Stimulated activated CD4-positive, alpha-beta T cell treated with anti-CD3 and anti-CD28 coated beads, Interleukin-1b, Interleukin-23, amount 100 ng/mL, for 4 hours (primary cell): ENCODE measurements around the gene MAP3K7CL.
"Not testable (repeated sequence)": the region's sequence is repeated elsewhere in the genome, so short reads cannot be mapped to it uniquely, and the experiment has no call there.

ENCODE experiments used
- DNase-seq, 2 donors: peaks; one replicate each; pipeline ENCODE4 v3.0.0-alpha.2; 2020; ENCODE audit warnings: low read depth in 2 of 2

Gene MAP3K7CL

GRCh38 chr21:29167481-29167880 lies 37.0 kb downstream of the MAP3K7CL start:
- DNase-seq = not testable (repeated sequence)

DNA sequence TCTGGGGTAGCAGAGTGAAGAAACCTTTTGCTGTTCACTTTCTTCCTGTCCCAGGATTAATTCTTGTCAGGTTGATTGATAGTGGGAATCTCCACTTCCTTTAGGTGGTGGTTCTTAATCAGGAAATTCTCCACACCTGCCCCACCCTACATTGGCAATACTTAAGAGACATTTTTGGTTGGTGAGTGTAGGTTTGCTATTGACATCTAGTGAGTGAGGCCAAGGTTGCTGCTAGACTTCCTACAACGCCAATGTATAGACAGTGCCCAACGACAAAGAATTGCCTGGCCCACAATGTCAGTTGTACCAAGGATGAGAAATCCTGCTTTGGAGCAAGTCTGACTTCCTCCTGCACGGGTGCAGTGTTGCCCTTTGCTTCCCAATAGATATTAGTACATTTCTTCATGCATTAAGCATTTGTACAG lies 38.5 kb downstream of the MAP3K7CL start:
- no peak for DNase-seq

- no peak for DNase-seq
Measured at GRCh38 chr21:29170944-29171343, 40.5 kb downstream of the MAP3K7CL start.

- no peak for DNase-seq
Measured at GRCh38 chr21:29172282-29172681, 41.8 kb downstream of the MAP3K7CL start.

DNA sequence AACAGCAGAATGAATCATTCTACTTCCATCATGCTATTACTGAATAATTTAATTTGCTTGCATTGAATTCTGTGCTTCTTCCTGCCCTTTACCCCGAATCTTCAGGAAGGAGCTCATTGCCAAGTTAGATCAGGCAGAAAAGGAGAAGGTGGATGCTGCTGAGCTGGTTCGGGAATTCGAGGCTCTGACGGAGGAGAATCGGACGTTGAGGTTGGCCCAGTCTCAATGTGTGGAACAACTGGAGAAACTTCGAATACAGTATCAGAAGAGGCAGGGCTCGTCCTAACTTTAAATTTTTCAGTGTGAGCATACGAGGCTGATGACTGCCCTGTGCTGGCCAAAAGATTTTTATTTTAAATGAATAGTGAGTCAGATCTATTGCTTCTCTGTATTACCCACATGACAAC lies 44.2 kb downstream of the MAP3K7CL start:
- no peak for DNase-seq

DNA sequence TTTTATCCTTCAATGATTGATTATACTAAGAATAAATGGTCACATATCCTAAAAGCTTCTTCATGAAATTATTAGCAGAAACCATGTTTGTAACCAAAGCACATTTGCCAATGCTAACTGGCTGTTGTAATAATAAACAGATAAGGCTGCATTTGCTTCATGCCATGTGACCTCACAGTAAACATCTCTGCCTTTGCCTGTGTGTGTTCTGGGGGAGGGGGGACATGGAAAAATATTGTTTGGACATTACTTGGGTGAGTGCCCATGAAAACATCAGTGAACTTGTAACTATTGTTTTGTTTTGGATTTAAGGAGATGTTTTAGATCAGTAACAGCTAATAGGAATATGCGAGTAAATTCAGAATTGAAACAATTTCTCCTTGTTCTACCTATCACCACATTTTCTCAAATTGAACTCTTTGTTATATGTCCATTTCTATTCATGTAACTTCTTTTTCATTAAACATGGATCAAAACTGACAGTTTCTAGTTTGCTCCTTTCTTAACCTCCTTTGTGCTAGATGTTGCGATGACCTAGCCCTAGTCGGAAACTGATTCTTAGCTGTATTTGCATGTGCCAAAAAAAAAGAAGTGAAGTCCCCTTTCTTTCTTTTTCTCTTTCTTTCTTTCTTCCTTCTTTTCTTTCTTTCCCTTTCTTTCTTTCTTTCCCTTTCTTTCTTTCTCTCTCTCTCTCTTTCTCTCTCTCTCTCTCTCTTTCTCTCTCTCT lies 45.1 kb downstream of the MAP3K7CL start:
- DNase-seq = no peak

DNA sequence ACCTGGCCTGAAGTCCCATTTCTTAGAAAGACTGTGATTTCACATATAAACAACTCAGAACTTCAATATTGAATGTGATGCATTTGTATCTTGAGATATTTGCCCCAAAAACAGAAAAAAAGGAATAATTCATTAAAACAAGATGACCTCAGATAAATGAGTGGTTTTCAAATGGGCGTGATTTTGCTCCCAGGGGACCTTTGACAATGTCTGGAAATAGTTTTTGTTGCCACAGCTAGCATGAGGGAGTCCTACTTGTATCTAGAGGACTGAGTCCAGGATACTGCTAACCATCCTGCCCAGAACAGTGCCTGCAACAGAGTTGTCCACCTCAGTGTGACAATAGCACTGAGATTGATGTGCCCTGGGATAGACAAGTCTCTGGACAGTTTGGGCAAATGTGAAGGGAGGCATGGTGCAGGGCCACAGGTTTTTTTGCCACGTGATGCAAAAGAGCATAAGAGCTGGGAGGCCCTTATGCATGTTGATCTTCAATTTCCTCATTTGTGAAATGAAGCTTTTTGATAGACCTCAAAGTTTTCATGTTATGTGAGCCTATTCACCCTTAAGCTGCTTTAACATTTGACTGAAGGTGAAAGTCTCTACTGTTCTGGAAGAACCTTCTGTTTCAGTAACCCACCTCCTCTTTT lies 46.2 kb downstream of the MAP3K7CL start:
- no peak for DNase-seq

DNA sequence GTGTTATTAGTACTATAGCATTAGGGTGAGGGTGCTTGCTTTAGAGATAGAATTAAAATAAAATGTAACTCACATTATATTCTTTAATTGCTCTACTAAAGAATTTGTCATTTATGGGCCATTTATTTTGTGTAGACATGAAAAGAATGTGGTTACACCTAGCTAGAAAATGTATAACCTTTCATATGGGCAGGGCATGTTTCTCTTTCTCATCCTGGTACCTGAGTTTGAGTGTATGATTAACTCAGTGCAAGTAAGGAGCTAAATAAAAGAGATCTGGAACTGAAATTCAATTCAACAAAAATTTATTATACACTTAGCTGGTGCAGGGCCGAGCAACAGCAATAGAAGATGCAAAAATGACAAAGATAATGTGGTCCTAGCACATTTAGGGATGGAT lies 47.4 kb downstream of the MAP3K7CL start:
- no peak for DNase-seq

DNA sequence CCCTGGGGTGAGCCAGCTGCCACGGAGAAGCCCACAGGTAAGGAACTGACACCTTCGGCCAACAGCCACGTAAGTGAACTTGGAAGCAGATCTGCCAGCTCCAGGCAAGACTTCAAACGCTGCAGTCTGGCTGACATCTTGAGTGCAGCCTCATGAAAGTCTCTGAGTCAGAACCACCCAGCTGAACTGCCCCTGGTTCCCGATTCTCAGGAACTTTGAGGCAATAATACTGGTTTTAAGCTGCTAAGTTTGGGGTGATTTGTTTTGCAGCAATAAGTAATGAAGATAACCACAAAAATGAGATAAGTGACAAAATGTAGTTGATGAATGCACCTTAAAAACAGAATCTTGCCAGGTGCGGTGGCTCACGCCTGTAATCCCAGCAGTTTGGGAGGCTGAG lies 48.5 kb downstream of the MAP3K7CL start:
- no peak for DNase-seq

DNA sequence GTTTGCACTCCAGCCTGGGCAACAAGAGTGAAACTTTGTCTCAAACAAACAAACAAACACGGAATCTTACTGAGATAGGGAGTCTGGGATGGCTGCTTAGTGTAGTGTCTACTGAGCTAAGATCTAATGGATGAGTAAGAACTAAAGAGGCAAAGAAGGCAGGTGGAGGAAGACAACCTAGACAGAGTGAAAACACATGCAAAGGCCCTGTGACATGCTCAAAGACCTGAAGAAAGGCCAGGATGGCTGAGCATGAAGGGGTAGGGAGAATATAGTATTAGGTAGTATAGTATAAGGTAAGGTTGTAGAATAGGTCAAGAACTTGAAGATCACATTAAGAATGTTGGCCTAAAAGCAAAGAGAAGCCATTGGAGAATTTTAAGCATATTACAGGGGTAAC lies 49.1 kb downstream of the MAP3K7CL start:
- no peak for DNase-seq

DNA sequence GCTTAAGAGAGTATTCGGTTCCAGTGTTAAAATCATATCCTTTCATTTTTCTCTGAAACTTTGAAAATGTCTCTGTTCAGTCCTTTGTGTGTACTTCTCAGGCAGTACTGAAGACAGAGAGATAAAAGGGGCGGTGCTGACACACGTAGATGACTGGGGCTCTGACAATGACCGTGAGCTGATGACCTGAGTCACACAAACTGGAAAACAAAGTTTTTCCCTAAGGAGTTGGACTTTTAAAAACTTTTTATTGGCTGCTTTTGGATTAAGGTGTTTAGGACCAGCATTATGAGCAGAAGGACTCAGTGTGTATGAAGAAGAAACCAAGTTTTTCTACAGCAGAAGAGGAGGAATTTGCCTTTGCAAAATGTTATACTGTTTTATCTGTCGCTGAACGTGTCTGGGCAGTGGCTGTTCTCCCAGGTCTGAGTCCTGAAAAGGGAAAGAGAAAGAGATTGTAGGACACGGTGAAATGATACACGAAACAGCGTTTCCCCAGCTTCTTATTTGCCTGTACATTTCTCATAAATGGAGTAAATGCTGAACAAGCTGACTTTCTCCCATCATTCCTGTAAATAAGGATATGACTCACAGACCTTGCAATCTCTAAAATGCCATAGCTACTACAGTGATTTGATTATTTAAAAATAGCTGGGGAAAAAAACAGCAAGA lies 51.5 kb downstream of the MAP3K7CL start:
- DNase-seq = no peak

DNA sequence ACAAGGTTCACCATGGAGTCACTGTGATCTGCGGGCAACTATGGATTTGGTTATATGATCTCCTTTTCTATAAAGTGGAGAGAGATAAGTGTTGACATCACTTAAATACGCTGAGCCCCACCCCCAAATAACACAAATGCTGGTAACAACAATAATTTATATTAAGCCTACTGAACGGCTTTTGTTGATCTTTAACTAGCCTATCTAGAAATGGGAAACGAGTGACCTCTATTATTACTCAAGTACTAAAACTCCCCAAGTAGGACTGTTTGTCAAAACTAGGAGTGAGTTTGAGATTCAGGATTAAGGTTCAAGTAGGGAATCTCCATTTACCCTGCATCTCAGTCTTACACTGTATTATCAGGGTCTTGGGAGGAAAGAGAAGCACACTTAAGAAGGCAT lies 52.2 kb downstream of the MAP3K7CL start:
- DNase-seq = no peak

GRCh38 chr21:29184037-29184436 lies 53.6 kb downstream of the MAP3K7CL start:
- no peak for DNase-seq

GRCh38 chr21:29185172-29185571 lies 54.7 kb downstream of the MAP3K7CL start:
- no peak for DNase-seq

DNA sequence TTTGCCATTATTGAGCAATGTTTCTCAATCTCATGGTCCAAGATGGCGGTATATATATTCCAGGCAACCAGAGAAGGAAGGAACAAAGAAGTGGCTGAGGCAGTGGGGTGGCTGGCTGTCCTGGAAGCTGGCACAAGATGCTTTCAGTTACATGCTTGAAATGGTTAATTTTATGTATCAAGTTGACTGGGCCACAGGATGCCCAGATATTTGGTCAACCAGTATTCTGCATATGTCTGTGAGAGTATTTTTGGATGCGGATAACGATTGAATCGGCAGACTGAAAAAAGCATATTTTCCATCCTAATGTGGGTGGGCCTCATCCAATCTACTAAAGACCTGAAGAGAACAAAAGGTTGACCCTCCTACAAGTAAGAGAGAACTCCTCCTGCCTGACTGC lies 55.2 kb downstream of the MAP3K7CL start:
- DNase-seq = no peak

GRCh38 chr21:29186246-29186645 lies 55.8 kb downstream of the MAP3K7CL start:
- DNase-seq = no peak

GRCh38 chr21:29187944-29188343 lies 57.5 kb downstream of the MAP3K7CL start:
- no peak for DNase-seq

GRCh38 chr21:29189353-29189752 lies 58.9 kb downstream of the MAP3K7CL start:
- DNase-seq = no peak

DNA sequence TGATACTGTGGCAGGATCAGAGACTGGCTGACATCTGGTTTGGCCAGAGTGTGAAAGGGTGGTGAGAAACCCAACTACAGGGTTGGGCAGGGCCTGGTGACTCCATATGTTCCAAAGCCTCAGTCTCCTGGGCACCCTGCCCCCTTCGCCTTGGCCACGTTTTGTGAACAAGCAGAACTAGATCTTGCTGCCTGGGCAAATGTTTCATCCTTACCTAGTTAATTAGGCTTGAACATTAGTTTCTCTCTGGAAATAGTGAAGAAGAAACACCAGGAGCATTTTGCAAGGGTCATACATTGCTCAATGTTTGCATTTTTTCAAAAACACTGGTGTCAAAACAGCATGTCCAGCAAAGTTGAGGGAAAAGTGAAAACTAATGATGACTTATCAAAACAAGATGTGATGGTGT lies 60.5 kb downstream of the MAP3K7CL start:
- no peak for DNase-seq

- no peak for DNase-seq
Measured at GRCh38 chr21:29193072-29193471, 62.6 kb downstream of the MAP3K7CL start.

DNA sequence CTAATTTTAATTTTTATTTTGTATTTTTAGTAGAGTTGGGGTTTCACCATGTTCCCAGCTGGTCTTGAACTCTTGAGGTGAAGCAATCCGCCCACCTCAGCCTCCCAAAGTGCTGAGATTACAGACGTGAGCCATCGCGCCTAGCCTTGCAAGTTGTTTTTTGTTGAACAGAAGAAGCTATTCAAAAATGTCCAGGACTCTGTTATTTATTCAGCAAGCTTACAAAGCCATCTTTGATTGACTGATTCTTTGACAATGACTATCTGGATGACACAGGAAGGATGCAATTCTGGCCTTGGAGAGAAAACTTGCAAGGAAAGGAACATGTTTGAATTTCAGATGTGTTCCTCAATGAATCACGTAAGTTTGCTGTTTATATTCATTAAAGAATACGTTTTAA lies 63.5 kb downstream of the MAP3K7CL start:
- DNase-seq = no peak

- DNase-seq = no peak
Measured at GRCh38 chr21:29194342-29194741, 63.9 kb downstream of the MAP3K7CL start.

- no peak for DNase-seq
Measured at GRCh38 chr21:29194847-29195246, 64.4 kb downstream of the MAP3K7CL start.
